Stimulated activated naive B cell treated with anti-CD40 and anti-IgM and Interleukin-4, amounts not matched to agents 10 μg/mL and 1 μg/mL and 100 μg/mL, for 72 hours (primary cell): ENCODE measurements around the gene NRBP1.
A peak's percentile ranks its signal among the peaks of the same experiment; 100 is the strongest.

Experiments
- ATAC-seq, 2 donors: fragments of 150-1000 bp; cut with Tn5 transposase; replicated peaks; 2 replicates each; pipeline ENCODE4 v1.10.0; 2021; ENCODE audit warnings: moderate library complexity in 1 of 2
- DNase-seq: peaks from one replicate; pipeline ENCODE4 v3.0.0; 2021
- H3K27ac Mint-ChIP-seq: one replicate; pipeline ENCODE4 v1.8.0; 2022; ENCODE audit warnings: mild to moderate bottlenecking, mixed read lengths
- H3K27me3 Mint-ChIP-seq, 2 donors: one replicate each; pipeline ENCODE4 v1.8.0; 2022; ENCODE audit warnings: mixed read lengths in 2 of 2
- H3K36me3 Mint-ChIP-seq, 2 donors: one replicate each; pipeline ENCODE4 v1.8.0; 2022; ENCODE audit warnings: mixed read lengths in 2 of 2, mild to moderate bottlenecking in 1 of 2
- H3K4me1 Mint-ChIP-seq, 2 donors: one replicate each; pipeline ENCODE4 v1.8.0; 2022; ENCODE audit warnings: mixed read lengths in 2 of 2, mild to moderate bottlenecking in 1 of 2
- H3K4me3 Mint-ChIP-seq, 2 donors: one replicate each; pipeline ENCODE4 v1.8.0; 2022; ENCODE audit warnings: mild to moderate bottlenecking in 2 of 2, mixed read lengths in 2 of 2, moderate library complexity in 1 of 2
- H3K9me3 Mint-ChIP-seq, 2 donors: one replicate each; pipeline ENCODE4 v1.8.0; 2022; ENCODE audit warnings: mixed read lengths in 2 of 2, mild to moderate bottlenecking in 1 of 2

Gene NRBP1

GRCh38 chr2:27428213-27428977, at the start of gene NRBP1:
Gene NRBP1 (plus strand): TSS chr2:27428631. CDS start chr2:27433274, 4,643 bp downstream.
- peak; percentile 87 for DNase-seq
- Mint-ChIP-seq H3K9me3 (no peaks in the 10 kb centered on the region), H3K27ac (peak within 1 kb of the TSS; percentile 98), H3K36me3 (peaks cover 4 to 7% of the 10 kb centered on the region in 2 donors), H3K4me3 (peak within 1 kb of the TSS; percentile 96 to 99), H3K4me1 (peaks cover 15 to 36% of the 10 kb centered on the region in 2 donors), H3K27me3 (no peaks in the 10 kb centered on the region)
- peak; percentile 91 to 94 for ATAC-seq

GRCh38 chr2:27378809-27379290, 49.6 kb upstream of the NRBP1 start:
- Mint-ChIP-seq H3K27me3 (no peaks in the 10 kb centered on the region), H3K36me3 (peaks cover 60 to 81% of the 10 kb centered on the region in 2 donors), H3K4me3 (peak overlapping the region; percentile 91 to 94), H3K27ac (peak overlapping the region; percentile 97), H3K9me3 (peaks cover 0 to 3% of the 10 kb centered on the region in 2 donors), H3K4me1 (peaks cover 53 to 69% of the 10 kb centered on the region in 2 donors)
- ATAC-seq: no peak
- DNase-seq: no peak

GRCh38 chr2:27379383-27379835, 49.0 kb upstream of the NRBP1 start:
- H3K4me3 Mint-ChIP-seq: peak overlapping the region; percentile 91 to 94
- peaks cover 56 to 72% of the 10 kb centered on the region in 2 donors for H3K4me1 Mint-ChIP-seq
- DNase-seq: no peak
- H3K36me3 Mint-ChIP-seq: peaks cover 64 to 83% of the 10 kb centered on the region in 2 donors
- H3K9me3 Mint-ChIP-seq: peaks cover 0 to 3% of the 10 kb centered on the region in 2 donors
- no peaks in the 10 kb centered on the region for H3K27me3 Mint-ChIP-seq
- H3K27ac Mint-ChIP-seq: peak overlapping the region; percentile 97
- no peak for ATAC-seq

GRCh38 chr2:27379836-27380625, 48.4 kb upstream of the NRBP1 start:
- Mint-ChIP-seq H3K36me3 (peaks cover 65 to 83% of the 10 kb centered on the region in 2 donors), H3K27me3 (no peaks in the 10 kb centered on the region), H3K4me1 (peaks cover 54 to 75% of the 10 kb centered on the region in 2 donors), H3K9me3 (peaks cover 0 to 3% of the 10 kb centered on the region in 2 donors), H3K27ac (peak overlapping the region; percentile 97), H3K4me3 (peak overlapping the region; percentile 91 to 94)
- ATAC-seq: peak; percentile 61 to 64
- DNase-seq: no peak

GRCh38 chr2:27380626-27381545, 47.5 kb upstream of the NRBP1 start, which contains the start of gene ZNF513:
Gene ZNF513 (minus strand): TSS chr2:27380734. CDS start chr2:27380526, 208 bp downstream.
- Mint-ChIP-seq H3K27me3 (no peaks in the 10 kb centered on the region), H3K36me3 (peaks cover 68 to 86% of the 10 kb centered on the region in 2 donors), H3K4me1 (peaks cover 56 to 77% of the 10 kb centered on the region in 2 donors), H3K27ac (peak within 1 kb of the TSS; percentile 97), H3K9me3 (peaks cover 0 to 3% of the 10 kb centered on the region in 2 donors), H3K4me3 (peak within 1 kb of the TSS; percentile 91 to 94)
- peak; percentile 90 to 94 for ATAC-seq
- DNase-seq: peak; percentile 88

- ATAC-seq: no peak
- Mint-ChIP-seq H3K9me3 (peaks cover 0 to 3% of the 10 kb centered on the region in 2 donors), H3K4me3 (peak overlapping the region; percentile 91 to 94), H3K4me1 (peaks cover 55 to 75% of the 10 kb centered on the region in 2 donors), H3K27me3 (no peaks in the 10 kb centered on the region), H3K27ac (peak overlapping the region; percentile 97), H3K36me3 (peaks cover 64 to 81% of the 10 kb centered on the region in 2 donors)
- DNase-seq: no peak
These were observed 46.8 kb upstream of the NRBP1 start for GRCh38 chr2:27381577-27382181.

GRCh38 chr2:27390822-27391679, 37.4 kb upstream of the NRBP1 start:
- no peaks in the 10 kb centered on the region for H3K27me3 Mint-ChIP-seq
- H3K4me3 Mint-ChIP-seq: no peak overlapping the region
- H3K36me3 Mint-ChIP-seq: peaks cover 29 to 37% of the 10 kb centered on the region in 2 donors
- no peak for ATAC-seq
- H3K27ac Mint-ChIP-seq: no peak overlapping the region
- H3K9me3 Mint-ChIP-seq: no peaks in the 10 kb centered on the region
- peaks cover 10 to 16% of the 10 kb centered on the region in 2 donors for H3K4me1 Mint-ChIP-seq
- no peak for DNase-seq

GRCh38 chr2:27393225-27393624, 35.2 kb upstream of the NRBP1 start:
- Mint-ChIP-seq H3K9me3 (no peaks in the 10 kb centered on the region), H3K27ac (no peak overlapping the region), H3K4me3 (no peak overlapping the region), H3K4me1 (peaks cover 9 to 17% of the 10 kb centered on the region in 2 donors), H3K27me3 (no peaks in the 10 kb centered on the region), H3K36me3 (peaks cover 31 to 41% of the 10 kb centered on the region in 2 donors)
- DNase-seq (no peak), ATAC-seq (no peak)

- H3K36me3 Mint-ChIP-seq: peaks cover 22 to 31% of the 10 kb centered on the region in 2 donors
- DNase-seq (no peak), ATAC-seq (no peak)
- peak overlapping the region; percentile 9 for H3K27ac Mint-ChIP-seq
- H3K9me3 Mint-ChIP-seq: no peaks in the 10 kb centered on the region
- no peaks in the 10 kb centered on the region for H3K27me3 Mint-ChIP-seq
- peaks cover 10 to 35% of the 10 kb centered on the region in 2 donors for H3K4me1 Mint-ChIP-seq
- H3K4me3 Mint-ChIP-seq: no peak overlapping the region
These were observed 29.5 kb upstream of the NRBP1 start for GRCh38 chr2:27398962-27399361.

GRCh38 chr2:27400348-27401135, 27.9 kb upstream of the NRBP1 start:
- Mint-ChIP-seq H3K27ac (peak overlapping the region; percentile 14), H3K4me3 (no peak overlapping the region), H3K36me3 (peaks cover 20 to 33% of the 10 kb centered on the region in 2 donors), H3K9me3 (no peaks in the 10 kb centered on the region), H3K27me3 (no peaks in the 10 kb centered on the region), H3K4me1 (peaks cover 10 to 39% of the 10 kb centered on the region in 2 donors)
- ATAC-seq (no peak), DNase-seq (no peak)

GRCh38 chr2:27407798-27408491, 20.5 kb upstream of the NRBP1 start:
- Mint-ChIP-seq H3K27me3 (peaks cover 5 to 13% of the 10 kb centered on the region in 2 donors), H3K4me3 (peak overlapping the region; percentile 90 to 95), H3K36me3 (peaks cover 13 to 20% of the 10 kb centered on the region in 2 donors), H3K4me1 (peaks cover 15 to 37% of the 10 kb centered on the region in 2 donors), H3K9me3 (peaks cover 2 to 7% of the 10 kb centered on the region in 2 donors), H3K27ac (peak overlapping the region; percentile 91)
- ATAC-seq (no peak), DNase-seq (no peak)
